ENCODE data around the gene DTX1. TPM values are rescaled to one million over a fixed set of nuclear protein-coding genes. Genes with fewer than 3 reads are reported as not detected.

The DTX1 gene
- total and polyA plus RNA-seq, 2 of the 8 experiments (the other 6 are each of a cell fraction or from before 2014, with no cell fraction given): 4.7 to 6.9 TPM

GRCh38 chr12:113109872-113110599, 53.5 kb downstream of the DTX1 start (continued):
- TF ChIP-seq ZNF274 (IDR thresholded peaks at IDR 0.05; ENCODE audit: borderline replicate concordance, extremely low read depth, low read length): no peak
- no peak for TF ChIP-seq TAF7 (optimal IDR thresholded peaks at IDR 0.05; ENCODE audit: borderline replicate concordance, low read depth, low read length)
